A204.1 (cell line): ENCODE results near the gene ENO2.

Source experiments
- FAIRE-seq: peaks from 2 replicates; lab custom pipeline; 2012; peaks lifted over from hg19 to GRCh38; lab: Jason Lieb, UNC

ENO2 gene

DNA sequence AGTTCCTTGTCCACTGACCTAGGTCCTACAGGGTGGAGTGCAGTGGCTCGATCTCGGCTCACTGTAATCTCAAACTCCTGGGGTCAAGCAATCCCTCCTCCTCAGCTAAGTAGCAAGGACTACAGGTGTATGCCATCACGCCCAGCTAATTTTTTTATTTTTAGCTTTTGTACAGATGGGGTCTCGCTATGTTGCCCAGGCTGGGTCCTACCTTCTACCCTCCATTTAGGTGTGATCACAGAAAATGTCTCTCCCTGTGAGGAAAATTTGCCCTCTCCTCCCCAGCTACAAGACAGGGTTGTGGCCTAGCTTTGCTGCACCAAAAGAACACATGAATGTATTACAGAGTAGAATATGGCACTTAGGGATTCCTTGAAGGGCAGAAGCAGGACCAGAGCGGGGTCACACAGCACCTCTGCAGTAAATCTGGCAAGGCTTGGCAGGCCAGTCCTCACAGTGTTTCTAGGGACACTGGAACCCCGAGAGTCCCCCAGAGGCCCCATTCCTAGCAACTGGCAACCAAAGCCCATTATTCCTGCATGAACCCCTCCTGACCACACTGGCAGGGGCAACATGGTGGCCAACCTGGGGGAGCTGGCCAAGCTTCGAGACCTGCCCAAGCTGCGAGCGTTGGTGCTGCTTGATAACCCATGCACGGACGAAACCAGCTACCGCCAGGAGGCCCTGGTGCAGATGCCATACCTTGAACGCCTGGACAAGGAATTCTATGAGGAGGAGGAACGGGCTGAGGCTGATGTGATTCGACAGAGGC is 2.0 kb upstream of the ENO2 start:
- FAIRE-seq = no peak

DNA sequence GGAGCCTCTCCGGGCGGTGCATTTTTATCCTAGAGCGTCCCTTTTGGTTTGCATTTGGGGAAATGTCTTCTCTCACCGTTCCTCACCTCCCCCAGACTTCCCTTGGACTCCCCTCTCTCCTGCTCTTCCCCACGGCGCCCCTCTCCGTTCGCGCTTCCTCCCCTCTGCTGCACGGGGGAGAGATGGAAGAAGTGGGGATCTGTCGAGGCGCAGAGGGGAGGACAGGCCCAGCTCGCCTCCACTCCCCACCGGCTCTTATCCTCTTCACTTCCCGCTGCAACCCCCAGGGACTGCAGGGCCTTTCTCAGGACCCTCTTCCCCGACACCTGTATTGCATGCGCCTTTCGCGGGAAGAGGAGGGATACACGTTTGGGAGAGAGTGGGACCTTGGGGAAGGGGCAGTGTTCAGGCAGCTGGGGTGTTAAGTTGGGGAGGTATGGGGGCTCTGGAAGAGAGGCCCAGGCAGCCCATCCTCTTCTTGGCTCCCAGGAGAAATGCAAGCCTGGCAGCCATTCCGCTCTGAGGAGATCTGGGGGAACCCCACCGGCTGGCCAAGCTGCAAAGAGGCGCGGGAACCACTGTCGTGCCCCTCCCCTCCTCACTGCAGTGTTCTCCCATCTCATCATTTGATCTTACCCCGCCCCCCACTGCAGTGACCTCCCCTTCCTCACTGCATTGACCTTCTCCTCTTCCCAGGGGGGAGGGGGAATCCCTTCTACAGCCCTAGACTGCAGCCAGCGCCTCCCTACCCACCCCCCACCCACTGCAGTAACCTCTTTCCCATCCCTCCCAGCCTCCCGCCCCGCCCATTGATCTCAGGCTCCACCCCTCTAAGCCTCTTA is 788 bp downstream of the ENO2 start:
- FAIRE-seq = no peak

DNA sequence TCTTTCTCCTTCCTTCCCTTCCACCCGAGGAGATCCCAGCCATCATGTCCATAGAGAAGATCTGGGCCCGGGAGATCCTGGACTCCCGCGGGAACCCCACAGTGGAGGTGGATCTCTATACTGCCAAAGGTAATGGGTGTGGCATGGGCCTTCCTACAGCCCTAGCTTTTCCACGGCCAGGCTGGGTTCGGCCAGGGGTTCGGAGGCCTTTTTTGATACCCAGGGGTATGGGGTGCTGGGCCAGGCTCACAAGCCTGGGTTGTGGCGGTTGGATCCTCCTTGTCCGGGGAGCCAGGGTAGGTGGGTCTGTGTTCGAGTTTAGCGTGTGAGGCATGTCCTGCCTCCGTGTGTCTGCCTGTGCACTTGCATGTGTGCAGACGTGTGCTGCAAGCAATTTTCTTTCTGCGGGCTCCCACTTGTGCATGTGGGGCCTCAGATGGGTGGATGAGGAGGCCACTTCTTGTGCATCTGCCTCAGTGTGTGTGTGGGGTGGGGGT is 1.5 kb downstream of the ENO2 start:
- no peak for FAIRE-seq

DNA sequence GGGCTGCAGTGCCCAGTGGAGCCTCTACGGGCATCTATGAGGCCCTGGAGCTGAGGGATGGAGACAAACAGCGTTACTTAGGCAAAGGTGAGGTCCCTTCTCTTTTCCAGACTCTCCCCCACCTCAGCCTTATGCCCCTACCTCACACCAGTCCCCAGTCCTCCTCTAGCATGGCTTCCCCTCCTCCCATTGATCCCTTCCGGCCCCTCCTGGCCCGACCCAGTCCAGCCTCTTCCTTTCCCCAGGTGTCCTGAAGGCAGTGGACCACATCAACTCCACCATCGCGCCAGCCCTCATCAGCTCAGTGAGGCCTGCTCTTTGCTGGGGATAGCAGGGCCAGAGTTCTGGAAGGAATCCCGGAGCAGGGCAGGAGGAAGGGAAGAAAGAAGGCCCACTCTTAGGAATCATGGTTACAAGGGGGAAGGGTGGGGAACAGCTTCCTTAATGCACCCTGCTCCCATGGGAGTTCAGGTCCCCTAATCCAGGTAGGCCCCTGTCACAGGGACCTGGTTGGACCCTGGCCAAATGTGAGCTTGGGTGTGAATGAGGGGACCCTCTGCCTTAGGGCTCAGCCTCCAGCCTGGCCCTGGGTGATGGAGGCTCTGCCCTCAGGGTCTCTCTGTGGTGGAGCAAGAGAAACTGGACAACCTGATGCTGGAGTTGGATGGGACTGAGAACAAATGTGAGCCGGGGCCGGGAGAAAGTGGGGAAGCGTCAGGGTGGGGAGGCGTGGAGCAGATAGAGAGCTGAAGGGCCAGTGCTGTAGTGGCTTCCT is 2.2 kb downstream of the ENO2 start:
- no peak for FAIRE-seq

DNA sequence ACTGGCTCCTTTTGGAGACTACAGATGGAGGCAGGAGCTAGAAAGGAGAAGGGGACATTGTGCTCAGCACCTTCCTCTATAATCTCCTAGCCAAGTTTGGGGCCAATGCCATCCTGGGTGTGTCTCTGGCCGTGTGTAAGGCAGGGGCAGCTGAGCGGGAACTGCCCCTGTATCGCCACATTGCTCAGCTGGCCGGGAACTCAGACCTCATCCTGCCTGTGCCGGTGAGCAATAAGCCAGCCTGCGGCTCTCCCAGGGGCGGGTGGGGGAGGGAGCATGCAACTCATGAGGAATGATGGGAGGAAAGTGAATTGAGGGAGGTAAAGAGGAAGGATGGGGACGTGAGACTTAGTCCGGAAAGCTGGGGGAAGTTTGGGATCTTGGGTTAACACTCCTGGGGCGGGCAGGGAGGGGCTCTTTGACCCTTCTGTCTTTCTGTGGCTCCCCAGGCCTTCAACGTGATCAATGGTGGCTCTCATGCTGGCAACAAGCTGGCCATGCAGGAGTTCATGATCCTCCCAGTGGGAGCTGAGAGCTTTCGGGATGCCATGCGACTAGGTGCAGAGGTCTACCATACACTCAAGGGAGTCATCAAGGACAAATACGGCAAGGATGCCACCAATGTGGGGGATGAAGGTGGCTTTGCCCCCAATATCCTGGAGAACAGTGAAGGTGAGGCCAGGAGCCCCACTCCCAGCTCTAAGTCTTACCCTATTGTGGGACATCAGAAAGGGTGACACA is 3.3 kb downstream of the ENO2 start:
- no peak for FAIRE-seq

DNA sequence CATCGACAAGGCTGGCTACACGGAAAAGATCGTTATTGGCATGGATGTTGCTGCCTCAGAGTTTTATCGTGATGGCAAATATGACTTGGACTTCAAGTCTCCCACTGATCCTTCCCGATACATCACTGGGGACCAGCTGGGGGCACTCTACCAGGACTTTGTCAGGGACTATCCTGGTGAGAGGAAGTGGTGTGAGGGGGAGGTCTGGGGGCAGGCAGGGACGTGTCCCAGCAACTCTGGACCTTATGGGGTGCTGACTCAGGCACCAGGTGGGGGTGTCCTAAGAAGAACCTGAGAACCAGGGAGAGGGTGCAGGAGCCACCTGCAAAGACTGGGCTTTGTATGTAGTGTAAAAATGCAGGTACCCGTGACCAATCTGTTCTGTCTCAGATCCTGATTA is 5.2 kb downstream of the ENO2 start:
- FAIRE-seq = no peak

DNA sequence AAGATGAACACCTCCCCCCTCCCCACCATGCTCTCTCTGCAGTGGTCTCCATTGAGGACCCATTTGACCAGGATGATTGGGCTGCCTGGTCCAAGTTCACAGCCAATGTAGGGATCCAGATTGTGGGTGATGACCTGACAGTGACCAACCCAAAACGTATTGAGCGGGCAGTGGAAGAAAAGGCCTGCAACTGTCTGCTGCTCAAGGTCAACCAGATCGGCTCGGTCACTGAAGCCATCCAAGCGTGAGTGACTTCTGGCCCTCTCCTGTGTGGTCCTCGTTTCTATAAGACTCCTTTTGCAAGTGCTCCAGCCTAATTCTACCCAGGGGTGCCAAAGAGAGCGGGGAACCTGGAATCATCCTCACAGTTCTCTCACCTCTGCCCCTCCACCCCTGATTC is 7.2 kb downstream of the ENO2 start:
- no peak for FAIRE-seq

DNA sequence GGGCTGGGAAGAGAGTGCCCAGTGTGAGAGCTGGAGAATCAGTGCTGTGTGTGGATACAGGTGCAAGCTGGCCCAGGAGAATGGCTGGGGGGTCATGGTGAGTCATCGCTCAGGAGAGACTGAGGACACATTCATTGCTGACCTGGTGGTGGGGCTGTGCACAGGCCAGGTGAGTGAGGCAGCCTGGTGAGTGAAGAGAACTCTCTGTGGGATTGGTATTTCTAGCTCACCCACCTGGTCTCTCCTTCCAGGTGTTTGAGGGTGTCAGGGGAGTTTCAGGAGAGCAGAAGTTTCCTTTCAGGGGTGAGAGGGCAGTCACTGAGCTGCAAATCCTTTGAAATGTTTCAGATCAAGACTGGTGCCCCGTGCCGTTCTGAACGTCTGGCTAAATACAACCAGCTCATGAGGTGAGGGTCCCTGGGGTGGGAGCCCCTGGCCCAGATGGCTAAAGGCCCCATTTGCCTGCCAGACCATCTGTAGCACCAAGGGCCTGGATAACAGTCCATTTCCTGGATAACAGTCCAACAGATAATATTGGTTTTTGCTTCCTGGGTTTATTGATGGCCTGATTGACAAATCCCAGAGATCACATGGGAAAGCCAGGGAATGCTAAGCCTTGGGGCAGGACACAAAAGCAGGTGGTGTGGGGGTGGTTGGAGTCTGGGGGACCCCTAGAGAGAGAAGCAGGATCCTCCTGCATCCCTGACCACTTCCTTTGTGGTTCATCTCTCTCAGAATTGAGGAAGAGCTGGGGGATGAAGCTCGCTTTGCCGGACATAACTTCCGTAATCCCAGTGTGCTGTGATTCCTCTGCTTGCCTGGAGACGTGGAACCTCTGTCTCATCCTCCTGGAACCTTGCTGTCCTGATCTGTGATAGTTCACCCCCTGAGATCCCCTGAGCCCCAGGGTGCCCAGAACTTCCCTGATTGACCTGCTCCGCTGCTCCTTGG is 7.9 kb downstream of the ENO2 start:
- no peak for FAIRE-seq

DNA sequence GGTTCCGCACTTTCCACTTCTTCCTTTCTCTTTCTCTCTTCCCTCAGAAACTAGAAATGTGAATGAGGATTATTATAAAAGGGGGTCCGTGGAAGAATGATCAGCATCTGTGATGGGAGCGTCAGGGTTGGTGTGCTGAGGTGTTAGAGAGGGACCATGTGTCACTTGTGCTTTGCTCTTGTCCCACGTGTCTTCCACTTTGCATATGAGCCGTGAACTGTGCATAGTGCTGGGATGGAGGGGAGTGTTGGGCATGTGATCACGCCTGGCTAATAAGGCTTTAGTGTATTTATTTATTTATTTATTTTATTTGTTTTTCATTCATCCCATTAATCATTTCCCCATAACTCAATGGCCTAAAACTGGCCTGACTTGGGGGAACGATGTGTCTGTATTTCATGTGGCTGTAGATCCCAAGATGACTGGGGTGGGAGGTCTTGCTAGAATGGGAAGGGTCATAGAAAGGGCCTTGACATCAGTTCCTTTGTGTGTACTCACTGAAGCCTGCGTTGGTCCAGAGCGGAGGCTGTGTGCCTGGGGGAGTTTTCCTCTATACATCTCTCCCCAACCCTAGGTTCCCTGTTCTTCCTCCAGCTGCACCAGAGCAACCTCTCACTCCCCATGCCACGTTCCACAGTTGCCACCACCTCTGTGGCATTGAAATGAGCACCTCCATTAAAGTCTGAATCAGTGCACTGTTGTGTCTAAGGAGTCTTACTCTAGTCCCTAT is 8.8 kb downstream of the ENO2 start:
- no peak for FAIRE-seq

DNA sequence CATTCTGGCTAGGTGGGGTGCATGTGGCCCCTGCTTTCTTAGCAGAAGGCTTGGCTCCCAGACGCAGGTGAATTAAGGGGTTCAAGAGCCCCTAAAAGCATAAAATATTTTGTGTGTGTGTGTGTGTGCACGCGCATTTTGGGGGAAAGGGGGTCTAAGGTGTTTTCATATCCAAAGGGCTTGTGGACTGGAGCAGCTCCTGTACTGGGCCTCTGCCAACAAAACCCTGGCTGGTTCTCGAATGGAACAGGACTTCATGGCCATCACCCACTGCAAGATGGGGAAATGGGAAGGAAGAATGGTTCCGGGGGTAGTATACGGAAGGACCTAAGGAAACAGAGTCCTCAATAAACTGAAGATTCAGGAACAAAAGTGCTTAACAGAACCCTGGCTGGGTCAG is 9.5 kb downstream of the ENO2 start:
- no peak for FAIRE-seq

DNA sequence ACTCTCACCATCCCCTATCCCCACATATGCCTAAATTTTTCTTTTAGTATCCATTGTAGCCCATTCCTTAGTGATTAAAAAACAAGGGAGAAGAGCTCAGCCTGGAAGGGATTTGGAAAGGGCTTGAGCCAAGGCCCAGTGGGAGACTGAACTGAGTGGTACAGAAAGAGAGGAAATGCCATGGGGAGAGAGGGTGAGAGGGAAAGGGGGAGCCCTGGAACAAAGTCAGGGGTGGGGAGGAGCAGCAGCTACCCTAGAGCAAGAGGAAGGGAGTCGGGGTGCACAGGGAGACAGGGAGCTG is 10.8 kb downstream of the ENO2 start:
- no peak for FAIRE-seq

DNA sequence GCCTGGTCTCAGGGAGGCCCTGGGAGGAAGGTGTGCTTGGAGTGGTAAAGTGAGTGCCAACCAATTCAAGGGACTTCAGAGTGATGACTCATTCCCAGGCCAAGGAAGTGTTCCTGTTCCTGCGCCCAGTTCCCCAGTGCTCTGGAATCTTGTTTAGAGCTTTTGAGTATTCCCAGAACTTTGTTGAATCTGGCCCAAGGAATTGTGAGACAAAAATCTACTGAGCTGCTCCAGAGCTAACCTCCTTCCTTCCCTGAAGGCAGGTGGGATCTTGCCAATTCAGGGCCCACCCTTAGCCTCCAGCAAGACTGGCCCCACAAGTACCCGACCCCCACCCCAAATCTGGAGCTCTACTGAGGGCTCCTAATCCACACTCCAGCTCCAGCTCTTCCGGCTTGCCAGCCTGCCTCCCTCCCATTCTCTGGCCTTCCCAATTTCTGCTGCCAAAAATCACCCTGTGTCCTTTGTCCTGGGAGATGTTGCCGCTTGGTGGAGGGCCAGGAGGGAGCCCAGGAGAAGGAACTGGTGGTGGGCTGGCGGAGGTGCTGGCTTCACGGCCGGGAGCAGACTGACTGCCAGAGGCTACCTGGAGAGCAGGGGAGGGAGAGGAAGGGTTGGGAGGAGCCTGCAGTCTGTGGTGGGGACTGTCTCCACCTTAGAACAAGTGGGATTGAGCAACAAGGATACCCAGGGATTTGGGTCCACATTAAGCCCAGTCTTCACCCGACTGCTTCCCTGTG is 11.3 kb downstream of the ENO2 start:
- FAIRE-seq = peak; percentile 93

DNA sequence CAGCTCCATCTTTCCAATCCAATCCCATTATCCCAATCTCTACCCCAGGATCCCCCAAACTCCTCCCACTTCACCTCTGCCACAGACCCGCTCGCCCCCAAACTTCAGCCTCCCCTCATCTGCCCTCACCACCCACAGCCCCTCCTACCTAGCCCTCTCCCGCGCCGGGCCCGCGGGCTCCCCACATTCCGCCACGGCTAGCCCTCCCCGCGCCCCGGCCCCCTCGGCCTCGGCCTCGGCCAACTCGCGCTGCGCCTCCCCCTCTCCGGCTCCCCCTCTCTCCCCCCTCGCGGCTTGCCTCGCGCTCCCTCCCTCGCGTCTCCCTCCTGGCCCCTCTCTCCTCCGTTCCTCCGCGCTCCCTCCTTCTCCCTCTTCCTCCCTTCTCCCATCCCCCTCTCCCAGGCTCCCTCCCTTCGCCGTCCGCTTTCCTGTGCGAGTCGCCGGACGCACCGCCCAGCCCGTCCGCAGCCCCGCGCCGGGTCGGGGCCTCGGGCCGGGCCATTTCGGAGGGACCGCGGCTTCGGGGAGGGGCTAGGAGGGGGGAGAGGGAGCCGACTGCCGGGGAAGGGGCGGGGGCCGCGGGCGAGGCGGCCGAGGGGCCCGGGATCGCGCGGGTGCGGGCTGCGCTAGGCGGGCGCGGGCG is 13.1 kb downstream of the ENO2 start, which contains the start of gene ATN1:
TSS of gene ATN1 (plus strand) at position 581 of the 643 bp plus-strand sequence. CDS start 6,043 bp downstream, outside the sequence.
- FAIRE-seq = no peak

DNA sequence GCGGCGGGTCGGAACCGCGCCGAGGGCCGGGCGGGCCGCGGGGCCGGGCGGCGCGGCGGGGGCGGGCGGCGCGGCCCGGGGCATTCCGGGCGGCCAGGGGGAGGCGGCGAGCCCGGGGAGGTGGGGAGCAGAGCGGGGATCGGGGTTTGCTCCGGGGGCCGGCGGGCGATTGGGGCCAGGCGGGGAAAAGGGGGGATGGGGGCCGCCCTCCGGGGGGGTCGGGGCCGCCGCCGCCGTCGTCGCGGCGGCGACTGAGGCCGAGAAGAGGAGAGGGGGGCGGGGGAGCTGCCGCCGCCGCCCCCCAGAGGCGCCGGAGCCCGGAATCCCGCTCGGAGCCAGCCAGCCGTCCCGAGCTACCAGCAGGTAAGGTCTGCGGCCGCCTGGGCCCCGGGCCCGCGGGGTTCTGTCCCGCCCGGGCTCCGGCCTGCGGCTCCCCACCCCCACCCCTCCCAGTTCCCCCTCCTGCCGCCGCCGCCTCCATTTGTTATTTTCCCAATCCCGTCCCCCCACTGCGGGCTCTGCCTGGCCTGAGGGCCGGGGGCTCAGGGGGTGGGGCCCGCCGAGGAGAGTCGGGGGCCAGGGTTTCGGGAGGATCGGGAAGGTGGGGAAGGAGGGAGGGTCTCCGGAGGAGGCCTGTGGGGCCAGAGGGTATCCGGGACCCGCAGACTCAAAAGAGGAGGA is 13.8 kb downstream of the ENO2 start:
- no peak for FAIRE-seq

DNA sequence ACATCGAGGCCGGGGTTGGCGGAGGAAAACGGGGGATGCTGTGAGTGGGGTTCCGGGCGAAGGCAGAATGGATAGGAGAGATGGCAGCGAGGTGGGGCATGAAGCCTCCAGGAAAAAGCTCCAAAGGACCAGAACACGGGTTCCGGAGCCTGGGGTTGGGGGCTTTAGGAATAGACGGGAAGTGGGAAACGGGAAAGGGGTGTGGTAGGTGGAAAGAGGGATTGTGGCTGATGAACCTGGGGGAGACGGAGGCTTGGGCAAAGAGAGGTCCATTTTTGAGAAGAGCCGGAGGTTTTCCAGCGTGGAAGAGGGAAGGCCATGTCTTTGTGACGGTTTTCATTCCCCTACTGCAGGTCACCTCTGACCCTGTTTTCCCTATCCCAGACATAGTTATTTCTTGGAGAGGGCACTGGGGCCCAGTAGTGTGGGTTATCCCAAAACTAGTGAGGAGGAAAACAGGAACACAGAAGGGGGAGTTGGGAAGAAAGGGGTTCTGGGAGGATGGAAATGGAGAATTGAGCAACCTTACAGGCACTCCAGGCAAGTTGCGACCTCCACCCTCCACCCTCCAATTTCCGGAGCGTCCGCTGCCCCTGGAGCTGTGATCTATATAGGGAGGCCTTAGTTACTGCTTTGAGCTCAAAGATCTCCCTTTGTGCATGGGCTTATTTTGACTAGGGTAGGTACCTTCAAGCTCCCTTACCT is 14.5 kb downstream of the ENO2 start:
- FAIRE-seq = no peak

DNA sequence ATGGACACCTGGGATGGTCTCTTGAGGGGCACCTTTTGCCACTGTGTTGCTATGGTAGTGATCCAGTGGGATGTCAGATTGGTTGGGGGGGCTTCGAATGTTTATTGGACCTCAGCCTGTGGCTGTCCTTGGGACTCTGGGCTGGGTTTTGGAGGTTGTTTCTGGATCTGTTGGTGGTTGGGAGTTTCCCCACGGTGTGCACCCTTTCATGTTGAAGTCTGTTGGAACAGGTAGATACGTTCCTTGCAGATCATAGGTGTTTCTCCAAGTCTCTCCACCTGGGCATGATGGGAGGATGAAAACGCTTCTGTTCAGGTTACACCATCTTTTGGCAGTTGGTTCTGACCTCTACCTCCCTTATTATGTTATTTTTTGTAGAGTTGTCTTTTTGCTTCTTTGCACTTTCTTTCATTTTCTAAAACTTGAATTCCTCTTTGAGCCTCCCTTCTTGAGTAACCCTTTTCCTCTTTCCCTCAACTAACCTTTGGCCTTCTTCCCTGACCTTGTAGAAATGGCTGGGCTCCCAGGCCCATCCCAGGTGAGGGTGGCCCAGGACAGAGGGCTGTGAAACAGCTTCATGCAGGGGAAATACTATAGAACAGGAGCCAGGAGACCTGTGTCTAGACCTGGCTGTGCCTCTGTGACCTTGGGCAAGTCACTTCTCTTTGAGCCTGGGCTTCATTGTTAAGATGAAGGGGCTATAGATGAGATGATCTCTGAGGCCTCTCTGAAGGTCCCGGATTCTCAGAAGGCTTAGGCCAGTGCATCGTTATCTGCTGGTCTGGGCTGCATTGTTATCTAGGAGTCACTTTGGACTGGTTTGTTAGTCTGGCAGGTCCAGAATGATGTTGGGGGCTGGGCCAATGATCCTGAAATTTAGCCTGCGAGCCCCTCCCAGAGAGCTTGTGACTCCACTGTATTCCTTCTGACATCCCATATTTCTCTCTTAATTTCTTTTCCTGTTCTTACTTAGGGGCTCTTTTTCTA is 15.4 kb downstream of the ENO2 start:
- no peak for FAIRE-seq
